T-helper 1 cell (primary cell): ENCODE measurements around the gene DEGS2.

Experiments used
- DNase-seq, 5 donors: peaks; one replicate each; pipeline ENCODE4 v3.0.0-alpha.2; 2012 to 2020

The DEGS2 gene

GRCh38 chr14:100130521-100130920, 28.9 kb downstream of the DEGS2 start:
- DNase-seq, result no peak

DNA sequence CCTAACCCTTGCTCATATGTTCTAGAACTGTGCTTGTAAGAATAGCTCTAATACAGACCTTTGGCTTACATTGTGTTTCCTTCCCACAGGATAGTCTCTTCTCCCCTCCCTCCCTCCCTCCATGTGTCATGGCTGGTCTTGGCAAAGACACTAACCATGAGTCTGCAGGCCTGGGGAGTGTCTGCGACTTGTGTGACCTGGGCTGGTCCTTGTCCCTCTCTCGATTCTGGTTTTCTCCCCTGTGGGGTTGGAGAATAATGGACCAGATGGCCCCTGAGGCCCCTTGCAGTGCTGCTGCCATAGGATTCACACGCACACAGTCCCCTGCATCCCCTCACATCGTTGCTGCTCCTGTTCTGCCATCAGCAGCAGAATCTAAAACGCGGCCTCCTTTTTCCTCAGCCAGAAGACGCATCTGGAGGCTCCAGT, 30.3 kb downstream of the DEGS2 start:
- no peak for DNase-seq

DNA sequence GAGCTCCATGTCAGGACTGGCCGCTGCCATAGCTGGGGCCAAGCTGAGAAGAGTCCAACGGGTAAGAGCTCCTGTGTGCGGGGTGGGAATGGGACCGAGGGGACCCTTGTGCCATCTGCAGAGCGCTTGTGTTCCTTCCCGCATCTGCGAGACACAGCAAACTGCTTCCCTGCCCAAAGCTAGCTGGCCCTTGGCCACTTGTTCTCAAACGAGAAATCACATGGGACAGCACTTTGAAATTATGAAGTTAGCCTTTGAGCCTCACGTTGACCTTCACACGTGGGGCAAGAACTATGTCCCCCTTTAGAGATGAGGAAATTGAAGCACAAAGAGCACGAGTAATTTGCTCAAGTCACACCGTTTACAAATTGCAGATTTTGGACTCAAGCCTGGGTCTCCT, 30.8 kb downstream of the DEGS2 start:
- no peak for DNase-seq

GRCh38 chr14:100127853-100128455, 31.5 kb downstream of the DEGS2 start:
- DNase-seq, result no peak

DNA sequence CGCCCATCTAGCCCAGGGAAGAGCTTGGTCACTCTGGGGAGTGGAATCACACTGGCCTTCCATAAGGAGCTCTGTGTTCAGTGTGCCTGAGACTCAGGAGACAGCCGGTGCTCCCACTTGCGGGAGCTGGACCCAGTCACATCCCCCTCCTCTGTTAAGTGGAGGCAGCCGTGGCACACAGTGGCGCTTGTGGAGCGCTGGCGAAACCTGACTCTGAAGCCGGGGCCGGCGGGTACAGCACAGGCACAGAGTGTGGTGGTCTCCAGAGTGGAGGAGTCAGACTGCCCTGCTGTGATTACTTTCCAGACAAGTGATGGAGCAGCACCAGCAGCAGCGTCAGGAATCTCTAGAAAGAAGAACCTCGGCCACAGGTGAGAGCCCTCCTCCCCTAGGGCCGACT, 33.0 kb downstream of the DEGS2 start:
- no peak for DNase-seq

- DNase-seq, result no peak
These were observed 34.8 kb downstream of the DEGS2 start for GRCh38 chr14:100124551-100125088.

DNA sequence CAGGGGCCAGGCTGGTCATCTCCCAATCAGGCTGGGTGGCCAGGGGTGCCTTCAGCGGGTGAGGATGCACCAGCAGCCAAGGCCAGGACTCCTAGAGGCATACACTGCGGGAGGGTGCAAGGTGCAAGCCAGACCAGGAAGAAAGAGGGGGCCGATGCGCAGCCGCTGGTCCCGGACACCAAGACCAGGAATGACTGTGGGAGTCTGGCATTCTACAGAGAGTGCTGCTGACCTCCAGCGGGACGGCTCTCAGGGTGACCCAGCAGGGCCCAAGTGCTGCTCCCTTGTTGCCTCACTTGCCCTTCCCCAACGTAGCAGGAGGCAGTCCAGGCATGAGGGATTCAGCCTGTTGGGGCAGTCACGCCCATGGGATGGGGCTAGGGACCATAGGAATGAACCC, 35.8 kb downstream of the DEGS2 start:
- DNase-seq, result no peak

DNA sequence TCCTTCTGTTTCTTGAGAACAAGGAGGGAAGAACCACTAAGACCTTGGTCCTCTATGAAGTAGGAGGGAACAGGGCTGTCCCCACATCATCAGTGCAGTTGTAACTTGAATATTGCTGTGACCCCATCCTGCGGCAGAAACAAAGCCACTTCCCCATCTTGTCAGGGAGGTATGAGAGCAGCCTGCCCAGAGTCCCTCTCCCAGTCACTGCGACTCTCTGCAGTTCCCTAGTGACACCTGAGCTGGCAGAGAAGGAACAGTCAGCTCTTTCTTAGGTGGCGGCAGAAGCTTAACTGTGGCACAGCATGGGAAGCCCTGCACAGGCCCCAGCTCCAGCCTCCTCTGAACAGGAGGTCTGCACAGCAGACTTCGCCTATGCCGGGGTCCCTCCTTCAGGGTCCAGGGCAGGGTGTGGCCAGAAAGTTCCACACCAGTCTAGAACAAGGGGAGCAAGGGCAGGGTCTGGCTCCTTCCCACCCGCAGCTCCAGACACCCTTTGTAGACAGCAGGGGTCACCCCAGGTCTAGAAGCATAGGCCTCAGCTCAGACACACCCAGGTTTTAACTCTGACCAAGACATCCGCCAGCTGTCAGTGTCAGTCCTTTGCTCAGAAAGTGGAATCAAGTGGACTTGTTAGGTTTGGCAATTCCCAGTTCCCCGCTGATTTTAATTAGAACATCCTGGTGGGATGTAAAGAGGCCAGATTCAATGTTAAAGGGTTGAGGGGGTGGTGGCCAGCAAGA, 36.8 kb downstream of the DEGS2 start:
- DNase-seq, result no peak

- no peak for DNase-seq
These were observed 37.6 kb downstream of the DEGS2 start for GRCh38 chr14:100121643-100122480.

DNA sequence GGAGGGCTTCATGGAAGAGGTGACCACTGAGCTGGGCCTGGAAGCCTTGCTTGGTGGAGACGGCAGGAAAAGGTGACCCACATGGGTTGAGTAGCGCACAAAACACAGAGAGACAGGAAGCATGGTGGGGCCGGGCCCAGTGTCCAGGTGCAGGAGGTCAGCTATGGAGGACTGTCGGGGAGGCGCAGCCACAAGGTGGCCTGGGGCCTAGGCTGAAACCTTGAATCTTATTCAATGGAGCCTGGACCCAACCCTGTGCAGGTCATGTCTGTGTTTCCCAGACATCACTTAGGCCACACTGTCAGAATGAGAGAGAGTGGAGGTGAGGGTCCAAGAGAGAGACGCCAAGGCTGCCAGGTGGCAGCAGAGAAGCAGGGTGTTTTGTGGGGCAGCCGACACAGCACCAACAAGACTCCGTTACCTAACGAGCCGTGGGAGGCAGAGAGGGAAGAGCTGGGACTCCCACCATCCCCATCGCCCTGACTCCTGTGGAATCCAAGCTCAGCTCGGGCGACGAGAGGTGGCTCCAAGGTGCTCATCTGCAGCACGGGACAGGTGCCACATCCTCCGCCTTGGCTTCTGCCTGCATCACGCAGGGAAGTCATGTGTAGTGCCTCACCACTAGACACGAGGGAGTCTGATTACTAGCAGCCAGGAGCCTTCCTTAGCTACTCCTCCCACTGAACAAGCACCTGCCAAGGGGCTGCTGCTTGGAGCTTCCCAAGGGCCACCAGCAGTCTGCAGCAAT, 38.7 kb downstream of the DEGS2 start:
- DNase-seq, result no peak

- DNase-seq, result no peak
These were observed 40.2 kb downstream of the DEGS2 start for GRCh38 chr14:100119251-100119650.

DNA sequence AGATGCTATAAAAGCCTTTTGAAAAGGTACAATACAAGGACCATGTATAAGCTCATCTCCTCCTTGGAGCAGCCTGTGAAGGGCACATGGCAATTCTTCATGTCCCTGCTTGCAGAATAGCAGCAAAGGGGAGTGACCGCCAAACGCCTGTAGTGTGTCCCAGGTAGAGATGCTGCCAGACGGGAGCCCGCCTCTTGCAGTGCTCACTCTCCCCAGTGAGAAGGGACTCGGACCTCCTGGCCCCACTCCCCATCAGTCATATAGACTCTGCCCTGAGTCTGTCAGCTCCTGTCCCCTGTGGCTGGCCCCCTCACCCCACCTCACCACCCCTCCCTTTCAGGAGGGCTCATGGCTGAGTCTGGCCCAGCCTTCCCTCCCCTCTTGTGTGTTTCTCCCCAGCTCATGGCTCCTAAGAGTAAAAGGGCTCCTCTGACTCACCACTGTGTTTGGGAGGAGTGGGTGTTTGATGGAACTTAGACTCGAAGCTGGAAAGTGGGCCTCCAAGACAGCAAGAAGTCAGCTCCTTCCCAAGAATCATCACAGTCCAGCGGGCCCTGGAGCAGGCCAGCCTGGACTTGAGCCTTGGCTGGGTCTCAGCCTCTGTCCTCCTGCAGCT, 40.9 kb downstream of the DEGS2 start:
- no peak for DNase-seq

GRCh38 chr14:100117633-100118395, 41.6 kb downstream of the DEGS2 start:
- DNase-seq, result no peak

DNA sequence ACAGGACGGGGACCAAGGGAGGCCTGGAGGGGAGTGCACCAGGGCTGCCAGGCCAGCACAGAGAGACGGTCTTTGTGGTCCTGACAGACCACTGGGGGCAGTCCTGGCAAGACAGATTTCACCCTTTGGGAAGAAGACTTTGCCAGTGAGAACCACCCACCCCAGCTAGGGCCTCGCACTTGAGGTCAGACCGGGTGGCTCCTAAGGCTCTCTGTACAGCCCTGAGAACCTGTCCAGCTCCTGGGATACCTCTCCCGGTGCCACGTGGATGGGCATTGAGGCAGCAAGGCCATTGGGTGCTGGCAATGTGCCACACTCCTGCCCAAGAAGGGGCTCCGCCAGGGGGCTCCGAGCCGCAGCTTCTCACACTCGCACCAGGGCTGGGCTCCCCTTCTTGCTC, 42.4 kb downstream of the DEGS2 start:
- DNase-seq, result no peak

DNA sequence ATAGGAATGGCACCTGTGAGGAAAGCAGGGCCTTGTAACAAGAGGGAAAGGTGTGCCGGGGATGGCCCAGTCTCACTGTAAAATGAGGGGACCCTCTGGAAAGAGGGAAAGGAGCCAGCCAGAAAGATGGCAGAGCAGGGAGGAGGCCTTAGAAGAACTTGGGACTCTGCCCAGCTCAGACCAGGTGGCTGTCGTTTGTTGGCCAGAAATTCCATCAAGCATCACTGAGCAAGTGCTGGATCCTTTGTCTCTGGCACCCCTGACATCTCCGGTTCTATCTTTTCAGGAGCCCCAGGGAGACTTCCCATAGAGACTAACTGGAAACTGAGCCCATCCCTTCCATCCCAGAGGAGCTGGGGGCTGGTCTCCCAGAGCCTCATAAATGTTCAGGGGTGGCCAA, 43.3 kb downstream of the DEGS2 start:
- no peak for DNase-seq

- no peak for DNase-seq
These were observed 43.7 kb downstream of the DEGS2 start for GRCh38 chr14:100115726-100116125.

DNA sequence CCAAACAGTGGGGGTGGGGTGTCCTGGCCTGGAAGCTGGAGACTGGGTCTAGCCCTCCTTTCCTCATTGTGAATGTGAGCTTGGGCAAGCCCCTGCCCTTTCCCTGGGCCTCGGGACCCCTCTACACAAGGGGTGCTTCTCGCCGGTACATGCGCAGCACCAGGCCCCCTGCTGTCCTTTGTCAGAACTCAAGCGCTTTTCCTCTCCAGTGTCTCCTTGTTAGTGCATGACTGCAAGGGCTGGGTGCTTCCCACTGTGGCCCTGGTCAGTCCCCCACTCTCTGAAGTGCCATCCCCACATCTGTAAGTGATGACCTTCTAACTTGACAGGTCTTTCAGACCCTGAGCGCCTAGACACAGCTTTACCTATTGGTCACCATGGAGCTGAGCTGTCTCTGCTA, 44.2 kb downstream of the DEGS2 start:
- no peak for DNase-seq

- DNase-seq, result no peak
These were observed 45.2 kb downstream of the DEGS2 start for GRCh38 chr14:100114109-100114765.

DNA sequence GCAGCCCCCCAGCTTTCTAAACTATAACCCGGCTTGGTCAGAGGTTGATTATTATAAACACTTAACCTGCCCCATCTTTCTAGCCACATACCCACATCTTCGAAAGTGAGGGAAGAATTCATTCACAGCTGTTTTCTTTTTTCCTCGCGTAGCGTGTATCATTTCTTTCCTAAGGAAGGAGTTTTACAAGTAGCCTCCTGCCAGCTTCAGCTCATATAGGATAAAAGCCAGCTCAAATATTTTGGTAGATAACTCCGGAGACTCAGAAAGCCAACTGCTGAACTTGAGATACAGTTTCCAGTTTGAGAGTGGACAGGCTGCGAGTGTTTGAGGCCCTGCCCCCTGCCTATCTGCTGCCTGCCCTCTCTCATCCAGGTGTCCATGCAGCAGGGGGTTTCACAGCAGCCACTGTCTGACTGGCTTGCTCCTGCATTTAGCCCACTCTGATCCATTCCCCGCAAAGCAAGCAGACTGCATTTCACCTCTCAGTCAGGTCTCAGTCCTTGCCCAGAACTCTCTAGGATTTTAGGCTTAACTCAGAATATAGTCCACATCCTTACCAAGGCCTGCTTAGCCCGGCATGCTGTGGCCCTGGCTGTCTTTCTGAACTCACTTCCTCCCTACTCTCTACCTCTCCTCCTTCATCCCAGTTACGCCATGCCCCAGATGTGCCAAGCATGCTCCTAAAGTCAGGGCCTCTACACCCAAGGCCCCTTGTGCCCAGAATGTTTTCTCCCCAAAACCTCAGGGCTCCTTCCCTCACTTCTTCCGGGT, 47.3 kb downstream of the DEGS2 start:
- no peak for DNase-seq

DNA sequence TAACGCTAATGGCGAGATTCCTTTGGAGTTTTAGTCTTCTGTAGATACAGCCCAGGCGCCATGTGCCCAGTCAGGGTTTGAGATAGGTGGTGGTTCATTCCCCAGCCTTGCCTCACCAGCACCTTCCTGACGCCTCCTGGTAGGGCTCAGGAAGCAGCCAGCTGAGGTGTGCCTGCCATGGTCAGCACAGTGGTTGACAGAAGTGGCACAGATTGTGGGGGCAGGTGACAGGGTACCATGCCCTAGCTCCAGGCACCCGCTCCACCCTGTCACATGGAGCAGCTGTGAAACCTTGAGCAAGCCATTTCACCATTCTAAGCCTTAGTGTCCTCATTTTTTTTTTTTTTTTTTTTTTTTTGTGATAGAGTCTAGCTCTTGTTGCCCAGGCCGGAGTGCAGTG, 48.6 kb downstream of the DEGS2 start:
- no peak for DNase-seq
